Measurements from ENCODE around the gene AATK. TPM values are rescaled to one million over a fixed set of nuclear protein-coding genes. Genes with fewer than 3 reads are reported as not detected.

The AATK gene
- total RNA-seq, 1 experiment from 2014 or later, result 1.1 TPM

GRCh38 chr17:81097134-81097942 is 68.7 kb downstream of the AATK start:
- Histone ChIP-seq H3K9me3 (ENCODE audit: low read length) (no peaks in the 10 kb centered on the region), H2AFZ (ENCODE audit: low read length) (no peak overlapping the region), H3K4me3 (ENCODE audit: low read length) (peak overlapping the region; percentile 64), H3K36me3 (ENCODE audit: low read depth, low read length) (peaks cover 11% of the 10 kb centered on the region; the same call in 1 of the 2 replicates), H3K79me2 (ENCODE audit: low read length) (no peaks in the 10 kb centered on the region), H3F3A (ENCODE audit: low read length, unreplicated experiment) (peaks cover 3% of the 10 kb centered on the region), H3K4me1 (ENCODE audit: insufficient read depth, low read length) (peaks cover 53% of the 10 kb centered on the region), H3K4me2 (ENCODE audit: low read length) (peak overlapping the region; percentile 94), H3K27me3 (ENCODE audit: low read length) (no peaks in the 10 kb centered on the region), H3K9ac (ENCODE audit: low read length) (peak overlapping the region; percentile 82), H3K27ac (ENCODE audit: low read length) (peak overlapping the region; percentile 90), H3K9me2 (replicated peaks; ENCODE audit: low read length) (no peaks in the 10 kb centered on the region), H4K20me1 (ENCODE audit: low read length) (no peaks in the 10 kb centered on the region)
- CTCF ChIA-PET, result interaction anchor here (0.6 to 2.4 kb wide), 6 partner anchors 60 to 334 kb away, joined by 3 to 21 read pairs (median 7); no protein-coding TSS in a partner anchor
- intact Hi-C loops (cut with micrococcal nuclease), result no loop called here
- ATAC-seq (peak; percentile 48), DNase-seq (peak; percentile 81)
- no TSS peak for BruUV-seq (replicated peaks)
- POLR2A ChIA-PET (ENCODE audit: unreplicated experiment), result interaction anchor here (0.5 to 0.8 kb wide), 4 partner anchors 64 to 676 kb away, joined by 3 to 11 read pairs (median 4); no protein-coding TSS in a partner anchor
- TF ChIP-seq, protein P1, sequence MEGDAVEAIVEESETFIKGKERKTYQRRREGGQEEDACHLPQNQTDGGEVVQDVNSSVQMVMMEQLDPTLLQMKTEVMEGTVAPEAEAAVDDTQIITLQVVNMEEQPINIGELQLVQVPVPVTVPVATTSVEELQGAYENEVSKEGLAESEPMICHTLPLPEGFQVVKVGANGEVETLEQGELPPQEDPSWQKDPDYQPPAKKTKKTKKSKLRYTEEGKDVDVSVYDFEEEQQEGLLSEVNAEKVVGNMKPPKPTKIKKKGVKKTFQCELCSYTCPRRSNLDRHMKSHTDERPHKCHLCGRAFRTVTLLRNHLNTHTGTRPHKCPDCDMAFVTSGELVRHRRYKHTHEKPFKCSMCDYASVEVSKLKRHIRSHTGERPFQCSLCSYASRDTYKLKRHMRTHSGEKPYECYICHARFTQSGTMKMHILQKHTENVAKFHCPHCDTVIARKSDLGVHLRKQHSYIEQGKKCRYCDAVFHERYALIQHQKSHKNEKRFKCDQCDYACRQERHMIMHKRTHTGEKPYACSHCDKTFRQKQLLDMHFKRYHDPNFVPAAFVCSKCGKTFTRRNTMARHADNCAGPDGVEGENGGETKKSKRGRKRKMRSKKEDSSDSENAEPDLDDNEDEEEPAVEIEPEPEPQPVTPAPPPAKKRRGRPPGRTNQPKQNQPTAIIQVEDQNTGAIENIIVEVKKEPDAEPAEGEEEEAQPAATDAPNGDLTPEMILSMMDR (conservative IDR thresholded peaks at IDR 0.05; ENCODE audit: low read depth, low read length), result peak; percentile 78
- TF ChIP-seq EZH2phosphoT487 (IDR thresholded peaks at IDR 0.05; ENCODE audit: borderline replicate concordance, low read length) (no peak), EZH2 (IDR thresholded peaks at IDR 0.05; ENCODE audit: low read length, unreplicated experiment) (no peak)

DNA sequence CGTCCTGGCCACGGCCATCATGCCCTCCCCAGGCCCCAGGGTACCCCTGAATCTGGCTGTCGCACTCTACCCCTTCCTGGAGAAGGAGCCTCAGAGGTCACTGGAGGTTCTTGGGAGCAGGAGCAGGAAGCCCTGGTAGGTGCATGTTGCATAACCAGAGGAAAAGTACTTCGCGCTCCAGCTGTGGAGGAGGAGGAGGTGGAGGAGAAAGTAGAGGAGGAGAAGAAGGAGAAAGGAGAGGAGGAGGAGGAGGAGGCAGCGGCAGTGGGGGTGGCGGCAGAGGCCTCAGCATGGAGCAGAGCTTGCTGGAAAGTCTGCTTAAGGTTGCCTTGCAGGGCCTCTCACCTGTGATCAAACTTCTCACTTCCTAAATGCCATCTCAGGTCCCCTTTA is 69.3 kb downstream of the AATK start:
- Histone ChIP-seq H3K27me3 (ENCODE audit: low read length) (no peaks in the 10 kb centered on the region), H3F3A (ENCODE audit: low read length, unreplicated experiment) (peaks cover 3% of the 10 kb centered on the region), H3K4me2 (ENCODE audit: low read length) (peak overlapping the region; percentile 94), H3K9ac (ENCODE audit: low read length) (peak overlapping the region; percentile 82), H3K4me3 (ENCODE audit: low read length) (no peak overlapping the region), H4K20me1 (ENCODE audit: low read length) (no peaks in the 10 kb centered on the region), H3K9me2 (replicated peaks; ENCODE audit: low read length) (no peaks in the 10 kb centered on the region), H3K4me1 (ENCODE audit: insufficient read depth, low read length) (peaks cover 53% of the 10 kb centered on the region), H3K36me3 (ENCODE audit: low read depth, low read length) (peaks cover 11% of the 10 kb centered on the region; the same call in 1 of the 2 replicates), H3K79me2 (ENCODE audit: low read length) (no peaks in the 10 kb centered on the region), H3K27ac (ENCODE audit: low read length) (peak overlapping the region; percentile 90), H3K9me3 (ENCODE audit: low read length) (no peaks in the 10 kb centered on the region), H2AFZ (ENCODE audit: low read length) (no peak overlapping the region)
- no peak for ATAC-seq
- DNase-seq, result no peak
- no TSS peak for BruUV-seq (replicated peaks)
- TF ChIP-seq EZH2phosphoT487 (IDR thresholded peaks at IDR 0.05; ENCODE audit: borderline replicate concordance, low read length) (no peak), EZH2 (IDR thresholded peaks at IDR 0.05; ENCODE audit: low read length, unreplicated experiment) (no peak)
- TF ChIP-seq, protein P1 (conservative IDR thresholded peaks at IDR 0.05; ENCODE audit: low read depth, low read length), result no peak
- CTCF ChIA-PET, result interaction anchor here (0.6 to 2.4 kb wide), 3 partner anchors 60 to 325 kb away, joined by 3 to 21 read pairs (median 8); no protein-coding TSS in a partner anchor
- POLR2A ChIA-PET (ENCODE audit: unreplicated experiment), result interaction anchor here (0.5 to 0.8 kb wide), 2 partner anchors 63 to 240 kb away, joined by 3 read pairs; no protein-coding TSS in a partner anchor
- intact Hi-C loops (cut with micrococcal nuclease), result no loop called here
